ENCODE data around the gene RGS7BP.
"Not testable (repeated sequence)": the region's sequence is repeated elsewhere in the genome, so short reads cannot be mapped to it uniquely, and the experiment has no call there.

The RGS7BP gene

GRCh38 chr5:64532657-64533056 is 26.8 kb downstream of the RGS7BP start:
- no peak overlapping the region for H3K4me2 ChIP-seq (ENCODE audit: low read length)
- no peak overlapping the region for H3K9ac ChIP-seq
- H3K9me3 ChIP-seq (ENCODE audit: control insufficient read depth, low read length): no peaks in the 10 kb centered on the region
- TF ChIP-seq CTCF (IDR thresholded peaks at IDR 0.05): no peak
- no peak overlapping the region for H3K27ac ChIP-seq
- H3K79me2 ChIP-seq: no peaks in the 10 kb centered on the region
- H2AFZ ChIP-seq: no peak overlapping the region
- H3K36me3 ChIP-seq (ENCODE audit: control insufficient read depth, insufficient read depth, low read length): no peaks in the 10 kb centered on the region
- H3K27me3 ChIP-seq (ENCODE audit: control insufficient read depth, insufficient read depth, low read length): no peaks in the 10 kb centered on the region
- H3K4me1 ChIP-seq: no peaks in the 10 kb centered on the region
- H3K4me3 ChIP-seq (ENCODE audit: low read depth, low read length): no peak overlapping the region

- no peak overlapping the region for H2AFZ ChIP-seq
- no peaks in the 10 kb centered on the region for H3K36me3 ChIP-seq (ENCODE audit: control insufficient read depth, insufficient read depth, low read length)
- H3K4me1 ChIP-seq: no peaks in the 10 kb centered on the region
- no peaks in the 10 kb centered on the region for H3K27me3 ChIP-seq (ENCODE audit: control insufficient read depth, insufficient read depth, low read length)
- H3K4me2 ChIP-seq (ENCODE audit: low read length): no peak overlapping the region
- H3K79me2 ChIP-seq: no peaks in the 10 kb centered on the region
- no peak overlapping the region for H3K4me3 ChIP-seq (ENCODE audit: low read depth, low read length)
- no peaks in the 10 kb centered on the region for H3K9me3 ChIP-seq (ENCODE audit: control insufficient read depth, low read length)
- no peak for TF ChIP-seq CTCF (IDR thresholded peaks at IDR 0.05)
- H3K9ac ChIP-seq: no peak overlapping the region
- no peak overlapping the region for H3K27ac ChIP-seq
Measured at GRCh38 chr5:64534033-64534432, 28.2 kb downstream of the RGS7BP start.

GRCh38 chr5:64557911-64558310 is 52.1 kb downstream of the RGS7BP start:
- no peak overlapping the region for H3K4me2 ChIP-seq (ENCODE audit: low read length)
- no peak overlapping the region for H3K9ac ChIP-seq
- no peaks in the 10 kb centered on the region for H3K9me3 ChIP-seq (ENCODE audit: control insufficient read depth, low read length)
- no peaks in the 10 kb centered on the region for H3K79me2 ChIP-seq
- H3K27me3 ChIP-seq (ENCODE audit: control insufficient read depth, insufficient read depth, low read length): no peaks in the 10 kb centered on the region
- no peaks in the 10 kb centered on the region for H3K4me1 ChIP-seq
- H3K36me3 ChIP-seq (ENCODE audit: control insufficient read depth, insufficient read depth, low read length): no peaks in the 10 kb centered on the region
- TF ChIP-seq CTCF (IDR thresholded peaks at IDR 0.05): no peak
- no peak overlapping the region for H3K4me3 ChIP-seq (ENCODE audit: low read depth, low read length)
- H3K27ac ChIP-seq: no peak overlapping the region
- H2AFZ ChIP-seq: no peak overlapping the region

GRCh38 chr5:64558641-64559040 is 52.8 kb downstream of the RGS7BP start:
- H3K36me3 ChIP-seq (ENCODE audit: control insufficient read depth, insufficient read depth, low read length); H3K4me2 ChIP-seq (ENCODE audit: low read length); H3K4me3 ChIP-seq (ENCODE audit: low read depth, low read length); H3K9ac ChIP-seq; H2AFZ ChIP-seq; H3K27ac ChIP-seq; H3K27me3 ChIP-seq (ENCODE audit: control insufficient read depth, insufficient read depth, low read length); H3K9me3 ChIP-seq (ENCODE audit: control insufficient read depth, low read length); H3K4me1 ChIP-seq; H3K79me2 ChIP-seq: not testable (repeated sequence)

GRCh38 chr5:64566310-64566916 is 60.6 kb downstream of the RGS7BP start:
- TF ChIP-seq CTCF (IDR thresholded peaks at IDR 0.05): no peak
- Histone ChIP-seq H3K27ac (no peak overlapping the region), H3K4me3 (ENCODE audit: low read depth, low read length) (no peak overlapping the region)

More at GRCh38 chr5:64566310-64566916, 60.6 kb downstream of the RGS7BP start:
- Histone ChIP-seq H3K36me3 (ENCODE audit: control insufficient read depth, insufficient read depth, low read length) (no peaks in the 10 kb centered on the region), H3K27me3 (ENCODE audit: control insufficient read depth, insufficient read depth, low read length) (no peaks in the 10 kb centered on the region), H3K9ac (no peak overlapping the region), H3K4me2 (ENCODE audit: low read length) (no peak overlapping the region), H2AFZ (no peak overlapping the region), H3K9me3 (ENCODE audit: control insufficient read depth, low read length) (no peaks in the 10 kb centered on the region), H3K4me1 (no peaks in the 10 kb centered on the region), H3K79me2 (no peaks in the 10 kb centered on the region)

Data from parathyroid adenoma (tissue), 2 donors.